HG02884 (cell line): ENCODE data around the gene B4GALNT4.
"Not testable (repeated sequence)": the region's sequence is repeated elsewhere in the genome, so short reads cannot be mapped to it uniquely, and the experiment has no call there.

Experiments used
- ATAC-seq: cut with Tn5 transposase; IDR thresholded peaks from one replicate; pipeline ENCODE4 v1.9.1; 2021; ENCODE audit warnings: mild to moderate bottlenecking, moderate library complexity; ENCODE audit not compliant: unreplicated experiment

The B4GALNT4 gene

DNA sequence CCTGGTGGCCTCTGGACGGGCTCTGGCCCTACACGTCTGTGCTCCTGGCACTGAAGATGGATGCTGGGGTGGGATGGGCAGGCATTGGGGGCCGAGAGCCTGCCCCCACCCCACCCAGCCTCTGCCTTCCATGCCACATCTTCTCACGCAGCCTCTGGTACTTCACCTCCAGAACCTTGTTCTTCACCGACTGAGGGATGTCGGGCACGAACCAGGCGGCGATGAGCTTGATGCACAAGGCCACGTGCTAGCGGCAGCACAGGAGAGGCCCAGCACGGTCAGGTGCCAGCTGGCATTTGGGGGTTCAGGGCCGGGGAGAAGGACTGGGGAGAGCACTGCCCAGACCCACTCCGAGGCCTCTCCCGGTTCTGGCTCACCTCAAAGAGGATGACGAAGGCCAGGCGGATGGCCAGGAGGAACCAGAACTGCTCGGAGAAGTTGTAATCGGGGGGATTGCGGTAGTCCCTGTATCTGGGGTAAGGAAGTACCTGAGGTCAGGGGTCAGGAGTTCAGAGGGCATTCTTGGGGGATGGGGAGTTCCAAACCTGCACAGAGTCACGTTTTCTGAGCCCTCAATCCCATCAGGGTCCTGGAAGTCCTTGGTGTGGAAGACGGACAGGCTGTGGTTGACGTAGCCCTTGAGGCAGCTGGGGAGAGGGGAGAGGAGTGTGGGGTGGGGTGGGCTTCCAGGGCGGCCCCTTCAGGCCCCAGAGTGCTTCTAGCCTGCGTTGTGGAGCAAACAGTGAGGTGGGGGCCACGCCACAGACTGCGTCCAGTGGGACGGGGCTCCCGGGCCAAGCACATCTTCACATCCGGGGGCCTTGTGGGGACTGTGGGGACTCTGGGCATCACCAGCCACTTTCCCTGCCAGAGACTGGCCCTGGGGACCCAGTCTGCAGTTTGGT is 49.3 kb downstream of the B4GALNT4 start:
- no peak for ATAC-seq

DNA sequence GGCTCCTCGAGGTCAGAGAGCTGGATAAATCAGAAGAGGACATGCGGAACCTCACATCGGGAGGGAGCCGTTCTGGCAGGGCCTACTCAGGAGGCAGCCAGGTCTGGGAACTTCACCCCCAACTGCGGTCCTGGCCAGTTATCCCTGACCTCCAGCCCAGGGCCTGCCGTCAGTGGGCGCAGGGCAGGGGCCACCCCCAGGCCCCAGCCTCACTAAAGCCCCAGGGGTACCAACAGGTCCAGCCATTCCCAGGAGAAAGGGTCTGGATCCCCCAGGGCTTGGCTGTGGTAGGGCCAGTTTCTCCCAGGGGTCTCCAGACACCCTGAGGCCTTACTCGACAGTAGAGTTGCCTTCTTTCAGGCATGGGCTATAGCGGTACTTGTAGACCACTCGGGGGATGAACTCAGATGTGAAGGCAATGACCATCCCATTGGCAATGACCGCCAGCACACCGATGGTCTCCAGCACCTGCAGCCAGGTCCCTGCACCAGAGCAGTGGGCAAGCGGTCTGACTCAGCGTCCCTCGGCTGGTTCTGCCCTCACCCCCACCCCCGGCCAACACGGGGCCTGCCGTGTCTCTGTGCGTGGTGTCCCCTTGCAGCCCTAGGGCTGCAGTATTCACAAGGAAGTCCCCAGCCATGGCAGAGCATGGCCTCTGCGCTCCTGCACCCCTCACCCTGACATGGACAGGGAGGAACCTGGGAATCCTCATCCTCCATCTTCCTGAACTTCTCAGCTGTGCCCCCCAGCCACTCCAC is 50.1 kb downstream of the B4GALNT4 start:
- no peak for ATAC-seq

DNA sequence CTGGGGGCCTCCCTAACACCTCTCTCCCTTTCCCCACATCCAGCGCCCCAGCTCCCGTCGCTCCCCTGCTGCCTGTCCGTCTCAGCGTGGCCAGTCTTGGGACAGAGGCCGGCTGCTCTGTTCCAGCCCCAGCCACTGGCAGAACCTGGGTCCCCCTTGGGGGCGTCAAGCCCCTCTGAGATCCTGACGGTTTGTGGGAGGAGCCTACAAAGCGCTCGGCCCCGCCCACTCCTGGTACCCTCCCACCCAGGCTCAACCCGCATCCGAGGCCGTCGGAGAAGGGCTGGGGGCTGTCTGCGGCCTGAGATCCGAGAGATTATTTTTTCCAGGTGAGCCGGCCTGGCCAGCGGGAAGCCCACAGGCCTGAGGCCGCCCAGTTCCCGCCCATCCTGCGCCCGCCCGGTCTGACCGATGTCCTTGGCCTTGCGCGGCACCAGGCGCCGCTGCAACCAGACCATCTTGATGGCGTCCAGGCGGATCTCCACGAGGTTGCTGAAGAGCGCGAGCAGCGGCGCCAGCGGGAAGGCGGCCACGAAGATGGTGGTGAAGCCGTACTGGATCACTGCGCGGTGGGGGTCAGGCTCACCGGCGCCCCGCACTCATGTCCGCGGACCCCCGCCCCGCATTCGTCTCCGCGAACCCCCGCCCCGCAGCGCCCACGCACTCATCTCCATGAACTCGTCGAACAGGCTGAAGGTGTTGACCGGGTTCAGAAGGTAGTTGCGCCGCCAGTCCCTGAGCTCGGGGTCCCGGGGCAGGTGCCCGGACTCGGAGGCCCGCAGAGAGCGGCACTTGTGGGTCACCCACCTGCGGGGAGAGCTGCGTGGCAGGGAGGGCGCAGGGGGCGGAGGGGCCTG is 51.0 kb downstream of the B4GALNT4 start:
- ATAC-seq = no peak

DNA sequence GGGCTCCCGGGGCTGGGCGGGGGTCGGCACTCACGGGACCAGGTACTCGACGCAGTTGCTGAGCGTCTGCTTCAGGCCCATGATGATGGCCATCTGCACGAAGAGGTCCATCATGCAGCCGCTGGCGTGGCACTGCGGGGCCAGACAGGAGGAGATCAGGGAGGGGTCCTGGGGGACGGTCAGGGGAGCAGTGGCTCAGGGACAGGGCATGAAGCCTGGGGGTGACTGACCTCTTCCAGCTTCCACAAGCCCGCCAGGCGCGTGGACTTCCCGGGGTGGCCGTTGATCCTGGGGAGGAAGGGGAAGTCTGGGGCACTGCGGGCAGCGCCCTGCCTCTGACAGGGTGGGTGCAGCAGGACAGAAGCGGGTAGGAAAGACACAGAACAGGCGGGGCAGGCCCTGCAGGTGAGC is 51.6 kb downstream of the B4GALNT4 start:
- no peak for ATAC-seq

DNA sequence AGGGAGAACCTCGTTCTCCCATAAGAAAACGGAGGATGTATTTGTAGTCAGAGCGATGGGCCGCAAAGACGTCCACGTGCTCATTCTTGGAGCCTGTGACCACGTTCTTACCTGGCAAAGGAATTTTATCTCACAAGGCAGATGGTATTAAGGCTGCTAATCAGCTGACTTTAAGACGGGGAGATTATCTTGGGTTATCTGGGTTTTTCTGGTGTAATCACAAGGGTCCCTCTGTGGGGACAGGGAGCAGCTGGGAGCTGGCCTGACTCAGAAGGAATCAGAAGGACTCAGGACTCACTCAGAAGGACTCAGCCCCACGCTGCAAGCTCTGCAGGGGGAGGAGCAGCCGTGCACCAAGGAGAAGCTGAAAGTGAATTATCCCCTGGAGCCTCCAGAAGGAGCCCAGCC is 53.0 kb downstream of the B4GALNT4 start:
- no peak for ATAC-seq

GRCh38 chr11:424232-424631 is 54.9 kb downstream of the B4GALNT4 start:
- ATAC-seq = no peak

DNA sequence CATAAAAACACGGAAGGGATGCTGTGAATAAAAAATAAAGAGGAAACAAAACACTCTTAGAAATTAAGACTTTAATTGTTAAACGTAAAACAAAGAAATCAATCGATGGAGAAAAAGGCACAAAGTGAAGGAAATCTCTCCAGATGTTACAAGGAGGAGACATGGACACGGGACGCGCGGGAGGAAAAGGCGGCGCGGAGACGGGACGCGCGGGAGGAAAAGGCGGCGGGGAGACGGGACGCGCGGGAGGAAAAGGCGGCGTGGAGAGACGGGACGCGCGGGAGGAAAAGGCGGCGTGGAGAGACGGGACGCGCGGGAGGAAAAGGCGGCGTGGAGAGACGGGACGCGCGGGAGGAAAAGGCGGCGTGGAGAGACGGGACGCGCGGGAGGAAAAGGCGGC is 55.5 kb downstream of the B4GALNT4 start:
- ATAC-seq = not testable (repeated sequence)

DNA sequence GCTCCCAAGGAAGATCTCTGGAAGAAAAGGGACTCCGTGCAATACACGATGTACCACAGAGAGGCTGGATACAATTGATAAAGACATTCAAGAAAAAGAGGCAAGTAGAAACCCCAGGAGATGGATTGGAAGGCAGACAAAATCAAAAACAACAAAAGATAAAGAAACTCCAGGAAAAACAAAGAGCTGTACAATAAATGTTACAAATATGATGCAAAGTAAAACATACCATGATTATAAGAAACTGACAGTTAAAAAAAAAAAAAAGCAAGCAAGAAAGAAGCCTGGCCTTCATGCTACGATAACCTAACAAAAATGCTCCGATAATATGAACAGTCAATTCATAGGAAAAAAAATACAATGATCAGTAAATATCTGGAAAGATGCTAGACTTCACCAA is 56.0 kb downstream of the B4GALNT4 start:
- no peak for ATAC-seq

DNA sequence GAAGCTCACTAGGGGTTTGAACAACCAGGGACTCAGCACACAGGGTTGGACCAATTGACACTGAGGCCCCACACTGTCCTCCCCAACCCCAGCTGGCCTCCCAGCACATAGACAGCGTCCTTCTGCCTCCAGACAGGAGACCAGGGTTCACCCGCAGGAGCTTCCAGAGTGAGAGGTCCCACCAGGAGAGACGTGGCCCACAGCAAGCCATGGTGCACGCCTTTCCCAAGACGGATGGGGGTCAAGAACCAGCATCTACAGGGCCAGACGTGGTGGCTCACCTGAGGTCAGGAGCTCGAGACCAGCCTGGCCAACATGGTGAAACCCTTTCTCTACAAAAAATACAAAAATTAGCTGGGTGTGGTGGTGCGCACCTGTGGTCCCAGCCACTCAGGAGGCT is 57.6 kb downstream of the B4GALNT4 start:
- no peak for ATAC-seq

GRCh38 chr11:428295-428694 is 59.0 kb downstream of the B4GALNT4 start:
- ATAC-seq = no peak

- ATAC-seq = no peak
These were observed 60.1 kb downstream of the B4GALNT4 start for GRCh38 chr11:429391-429790.

- no peak for ATAC-seq
These were observed 60.7 kb downstream of the B4GALNT4 start for GRCh38 chr11:429931-430456.
